ENCODE data around the gene PDCD6IP.

PDCD6IP gene

DNA sequence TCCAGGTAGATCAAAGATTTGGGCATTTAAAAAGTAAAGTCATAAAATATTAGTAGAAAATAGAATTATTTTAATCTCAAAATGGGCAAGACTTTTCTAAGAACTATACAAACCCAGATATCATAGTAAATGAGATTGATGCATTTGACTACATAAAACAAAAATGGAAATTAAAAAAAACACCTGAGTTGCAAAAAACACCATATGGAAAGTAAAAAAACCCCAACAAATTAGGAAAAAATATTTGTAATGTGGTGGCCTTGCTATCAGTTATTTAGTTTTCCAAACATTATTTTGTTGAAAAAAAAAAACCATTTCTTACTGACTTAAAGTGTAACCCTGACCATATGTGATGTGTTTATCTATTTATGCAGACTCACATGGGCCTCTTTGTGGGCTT, 97.2 kb downstream of the PDCD6IP start:
- no peak overlapping the region for H3K9ac ChIP-seq (ENCODE audit: low read depth, low read length)

GRCh38 chr3:33897306-33897705, 98.9 kb downstream of the PDCD6IP start:
- Histone ChIP-seq H3K36me3 (ENCODE audit: insufficient read depth, low read length) (no peaks in the 10 kb centered on the region), H3K4me1 (ENCODE audit: insufficient read depth, low read length) (no peaks in the 10 kb centered on the region), H3K9me3 (ENCODE audit: insufficient read depth, low read depth, low read length) (no peaks in the 10 kb centered on the region), H3K27ac (ENCODE audit: low read depth, low read length) (no peak overlapping the region), H3K9ac (ENCODE audit: low read depth, low read length) (no peak overlapping the region), H3K4me3 (ENCODE audit: low read length) (no peak overlapping the region), H3K27me3 (ENCODE audit: insufficient read depth, low read length) (no peaks in the 10 kb centered on the region)
- WGBS, result 76% methylated on average over 1 of the region's 1 CpG

More for the DNA sequence above, 97.2 kb downstream of the PDCD6IP start:
- Histone ChIP-seq H3K27ac (ENCODE audit: low read depth, low read length) (no peak overlapping the region), H3K9me3 (ENCODE audit: insufficient read depth, low read depth, low read length) (no peaks in the 10 kb centered on the region), H3K4me3 (ENCODE audit: low read length) (no peak overlapping the region), H3K4me1 (ENCODE audit: insufficient read depth, low read length) (no peaks in the 10 kb centered on the region), H3K27me3 (ENCODE audit: insufficient read depth, low read length) (no peaks in the 10 kb centered on the region), H3K36me3 (ENCODE audit: insufficient read depth, low read length) (no peaks in the 10 kb centered on the region)

- Histone ChIP-seq H3K36me3 (ENCODE audit: insufficient read depth, low read length) (no peaks in the 10 kb centered on the region), H3K4me1 (ENCODE audit: insufficient read depth, low read length) (no peaks in the 10 kb centered on the region), H3K9ac (ENCODE audit: low read depth, low read length) (no peak overlapping the region), H3K4me3 (ENCODE audit: low read length) (no peak overlapping the region), H3K27me3 (ENCODE audit: insufficient read depth, low read length) (no peaks in the 10 kb centered on the region), H3K27ac (ENCODE audit: low read depth, low read length) (no peak overlapping the region), H3K9me3 (ENCODE audit: insufficient read depth, low read depth, low read length) (no peaks in the 10 kb centered on the region)
- WGBS, result 80% methylated on average over 2 of the region's 2 CpGs
Observed at GRCh38 chr3:33898901-33899300, 100.5 kb downstream of the PDCD6IP start.

GRCh38 chr3:33900440-33900808, 102.0 kb downstream of the PDCD6IP start:
- Histone ChIP-seq H3K4me1 (ENCODE audit: insufficient read depth, low read length) (no peaks in the 10 kb centered on the region), H3K9ac (ENCODE audit: low read depth, low read length) (no peak overlapping the region), H3K36me3 (ENCODE audit: insufficient read depth, low read length) (no peaks in the 10 kb centered on the region), H3K27ac (ENCODE audit: low read depth, low read length) (no peak overlapping the region), H3K27me3 (ENCODE audit: insufficient read depth, low read length) (no peaks in the 10 kb centered on the region), H3K9me3 (ENCODE audit: insufficient read depth, low read depth, low read length) (no peaks in the 10 kb centered on the region), H3K4me3 (ENCODE audit: low read length) (no peak overlapping the region)

- H3K27ac ChIP-seq (ENCODE audit: low read depth, low read length), result no peak overlapping the region
- no peak overlapping the region for H3K9ac ChIP-seq (ENCODE audit: low read depth, low read length)
- WGBS, result 94% methylated on average over 11 of the region's 11 CpGs
Observed at GRCh38 chr3:33900809-33901505, 102.5 kb downstream of the PDCD6IP start.

GRCh38 chr3:33901862-33902563, 103.6 kb downstream of the PDCD6IP start:
- Histone ChIP-seq H3K36me3 (ENCODE audit: insufficient read depth, low read length) (no peaks in the 10 kb centered on the region), H3K27me3 (ENCODE audit: insufficient read depth, low read length) (no peaks in the 10 kb centered on the region), H3K27ac (ENCODE audit: low read depth, low read length) (no peak overlapping the region), H3K4me3 (ENCODE audit: low read length) (no peak overlapping the region), H3K9ac (ENCODE audit: low read depth, low read length) (no peak overlapping the region), H3K9me3 (ENCODE audit: insufficient read depth, low read depth, low read length) (no peaks in the 10 kb centered on the region), H3K4me1 (ENCODE audit: insufficient read depth, low read length) (no peaks in the 10 kb centered on the region)
- 88% methylated on average over 5 of the region's 6 CpGs for WGBS

More at GRCh38 chr3:33900809-33901505, 102.5 kb downstream of the PDCD6IP start:
- no peaks in the 10 kb centered on the region for H3K9me3 ChIP-seq (ENCODE audit: insufficient read depth, low read depth, low read length)
- H3K36me3 ChIP-seq (ENCODE audit: insufficient read depth, low read length), result no peaks in the 10 kb centered on the region
- no peaks in the 10 kb centered on the region for H3K4me1 ChIP-seq (ENCODE audit: insufficient read depth, low read length)
- H3K27me3 ChIP-seq (ENCODE audit: insufficient read depth, low read length), result no peaks in the 10 kb centered on the region
- no peak overlapping the region for H3K4me3 ChIP-seq (ENCODE audit: low read length)

- H3K27ac ChIP-seq (ENCODE audit: low read depth, low read length), result no peak overlapping the region
- H3K9me3 ChIP-seq (ENCODE audit: insufficient read depth, low read depth, low read length), result no peaks in the 10 kb centered on the region
- H3K36me3 ChIP-seq (ENCODE audit: insufficient read depth, low read length), result no peaks in the 10 kb centered on the region
- no peak overlapping the region for H3K9ac ChIP-seq (ENCODE audit: low read depth, low read length)
- H3K27me3 ChIP-seq (ENCODE audit: insufficient read depth, low read length), result no peaks in the 10 kb centered on the region
- H3K4me1 ChIP-seq (ENCODE audit: insufficient read depth, low read length), result no peaks in the 10 kb centered on the region
- H3K4me3 ChIP-seq (ENCODE audit: low read length), result no peak overlapping the region
- 94% methylated on average over 3 of the region's 3 CpGs for WGBS
Observed at GRCh38 chr3:33904730-33905129, 106.3 kb downstream of the PDCD6IP start.

DNA sequence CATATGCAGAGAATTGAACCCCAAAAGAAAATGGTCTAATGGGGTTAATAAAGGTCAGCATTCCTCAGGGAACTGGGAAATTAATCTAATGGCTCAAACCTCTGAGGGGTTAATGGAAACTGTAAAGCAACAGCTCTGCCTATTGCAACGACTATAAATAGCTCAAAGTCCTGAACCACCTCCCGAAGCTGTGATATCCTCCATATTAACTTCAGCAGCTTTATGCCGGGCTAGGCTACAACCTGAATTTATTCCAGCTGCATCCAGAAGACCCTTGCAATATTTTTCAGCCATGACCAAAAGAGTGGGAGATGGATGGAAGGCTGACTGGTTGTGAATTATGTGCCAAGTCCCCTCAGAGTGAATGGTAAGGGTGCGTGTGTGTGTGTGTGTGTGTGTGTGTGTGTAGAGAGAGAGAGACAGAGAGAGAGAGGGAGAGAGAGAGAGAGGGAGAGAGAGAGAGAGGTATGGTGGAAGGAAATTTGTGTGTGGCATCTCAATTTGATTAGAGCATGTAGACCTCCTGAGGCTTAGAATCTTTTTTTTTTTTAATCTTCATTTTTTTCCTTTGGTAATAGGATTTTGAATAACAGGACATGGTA, 109.9 kb downstream of the PDCD6IP start:
- Histone ChIP-seq H3K27me3 (ENCODE audit: insufficient read depth, low read length) (no peaks in the 10 kb centered on the region), H3K4me1 (ENCODE audit: insufficient read depth, low read length) (no peaks in the 10 kb centered on the region), H3K9me3 (ENCODE audit: insufficient read depth, low read depth, low read length) (no peaks in the 10 kb centered on the region), H3K27ac (ENCODE audit: low read depth, low read length) (no peak overlapping the region), H3K4me3 (ENCODE audit: low read length) (no peak overlapping the region), H3K9ac (ENCODE audit: low read depth, low read length) (no peak overlapping the region), H3K36me3 (ENCODE audit: insufficient read depth, low read length) (no peaks in the 10 kb centered on the region)
- 78% methylated on average over 4 of the region's 4 CpGs for WGBS

DNA sequence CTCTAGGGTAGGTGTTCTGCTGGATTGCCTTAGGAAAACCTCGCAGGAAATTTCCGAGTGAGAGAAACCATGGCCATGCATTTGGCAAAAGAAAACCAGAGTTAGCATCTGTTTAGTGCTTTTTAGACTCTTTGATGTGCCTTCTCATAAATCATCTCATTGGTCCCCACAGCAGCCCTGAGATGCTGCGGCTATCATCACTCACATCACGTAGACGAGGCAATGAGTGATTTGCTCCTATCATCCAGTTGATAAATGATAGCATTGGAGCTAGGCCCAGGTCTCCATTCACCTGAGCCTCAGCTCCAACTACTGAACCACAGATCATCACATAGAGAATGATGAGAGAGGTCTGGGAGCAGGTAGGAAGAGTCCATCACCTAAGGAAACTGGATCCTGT, 111.1 kb downstream of the PDCD6IP start:
- no peak overlapping the region for H3K9ac ChIP-seq (ENCODE audit: low read depth, low read length)
- H3K36me3 ChIP-seq (ENCODE audit: insufficient read depth, low read length), result no peaks in the 10 kb centered on the region
- no peaks in the 10 kb centered on the region for H3K27me3 ChIP-seq (ENCODE audit: insufficient read depth, low read length)
- no peak overlapping the region for H3K4me3 ChIP-seq (ENCODE audit: low read length)
- H3K9me3 ChIP-seq (ENCODE audit: insufficient read depth, low read depth, low read length), result no peaks in the 10 kb centered on the region
- no peak overlapping the region for H3K27ac ChIP-seq (ENCODE audit: low read depth, low read length)
- 84% methylated on average over 5 of the region's 5 CpGs for WGBS
- H3K4me1 ChIP-seq (ENCODE audit: insufficient read depth, low read length), result no peaks in the 10 kb centered on the region

DNA sequence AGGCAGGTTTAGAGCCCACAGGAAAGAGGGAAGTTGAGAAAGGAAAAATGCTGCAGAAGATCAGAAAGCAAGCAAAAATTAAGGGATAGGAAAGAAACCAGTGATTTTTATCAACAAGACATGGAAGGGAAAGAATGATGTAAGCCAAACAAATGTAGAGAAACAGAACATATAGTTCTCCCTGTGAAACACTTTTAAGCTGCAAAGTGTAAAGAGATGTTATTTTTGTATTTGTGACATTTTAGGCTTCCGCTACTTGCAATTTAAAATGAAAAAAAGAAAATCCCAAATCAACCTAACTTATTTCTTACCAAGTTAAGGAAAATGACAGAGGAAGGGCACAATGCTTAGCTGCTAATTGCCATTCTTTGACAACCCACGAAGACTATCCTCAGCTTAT, 111.6 kb downstream of the PDCD6IP start:
- no peaks in the 10 kb centered on the region for H3K27me3 ChIP-seq (ENCODE audit: insufficient read depth, low read length)
- H3K27ac ChIP-seq (ENCODE audit: low read depth, low read length), result no peak overlapping the region
- WGBS, result 86% methylated on average over 2 of the region's 2 CpGs
- no peaks in the 10 kb centered on the region for H3K9me3 ChIP-seq (ENCODE audit: insufficient read depth, low read depth, low read length)
- H3K4me1 ChIP-seq (ENCODE audit: insufficient read depth, low read length), result no peaks in the 10 kb centered on the region
- no peak overlapping the region for H3K4me3 ChIP-seq (ENCODE audit: low read length)
- no peak overlapping the region for H3K9ac ChIP-seq (ENCODE audit: low read depth, low read length)
- H3K36me3 ChIP-seq (ENCODE audit: insufficient read depth, low read length), result no peaks in the 10 kb centered on the region

- no peaks in the 10 kb centered on the region for H3K4me1 ChIP-seq (ENCODE audit: insufficient read depth, low read length)
- no peaks in the 10 kb centered on the region for H3K27me3 ChIP-seq (ENCODE audit: insufficient read depth, low read length)
- H3K27ac ChIP-seq (ENCODE audit: low read depth, low read length), result no peak overlapping the region
- H3K4me3 ChIP-seq (ENCODE audit: low read length), result no peak overlapping the region
- H3K9me3 ChIP-seq (ENCODE audit: insufficient read depth, low read depth, low read length), result no peaks in the 10 kb centered on the region
- no peak overlapping the region for H3K9ac ChIP-seq (ENCODE audit: low read depth, low read length)
- no peaks in the 10 kb centered on the region for H3K36me3 ChIP-seq (ENCODE audit: insufficient read depth, low read length)
- 85% methylated on average over 4 of the region's 4 CpGs for WGBS
Observed at GRCh38 chr3:33911525-33912322, 113.3 kb downstream of the PDCD6IP start.

All from HUES64 (cell line).